ENCODE measurements around the gene PARP16.

Gene PARP16

GRCh38 chr15:65277015-65277414 lies 9.7 kb downstream of the PARP16 start:
- TF ChIP-seq GATA2 (IDR thresholded peaks at IDR 0.05; ENCODE audit: low read depth, low read length) (no peak), GATA3 (IDR thresholded peaks at IDR 0.05; ENCODE audit: low read depth, low read length) (no peak)

- no peak for TF ChIP-seq GATA3 (IDR thresholded peaks at IDR 0.05; ENCODE audit: low read depth, low read length)
- TF ChIP-seq GATA2 (IDR thresholded peaks at IDR 0.05; ENCODE audit: low read depth, low read length), result no peak
Observed at GRCh38 chr15:65275728-65276126, 11.0 kb downstream of the PARP16 start.

- TF ChIP-seq GATA3 (IDR thresholded peaks at IDR 0.05; ENCODE audit: low read depth, low read length), result no peak
- no peak for TF ChIP-seq GATA2 (IDR thresholded peaks at IDR 0.05; ENCODE audit: low read depth, low read length)
Observed at GRCh38 chr15:65275104-65275727, 11.5 kb downstream of the PARP16 start.

GRCh38 chr15:65268411-65268810 lies 18.3 kb downstream of the PARP16 start:
- TF ChIP-seq GATA2 (IDR thresholded peaks at IDR 0.05; ENCODE audit: low read depth, low read length), result no peak
- TF ChIP-seq GATA3 (IDR thresholded peaks at IDR 0.05; ENCODE audit: low read depth, low read length), result no peak

GRCh38 chr15:65266469-65266868 lies 20.2 kb downstream of the PARP16 start:
- TF ChIP-seq GATA2 (IDR thresholded peaks at IDR 0.05; ENCODE audit: low read depth, low read length), result no peak
- TF ChIP-seq GATA3 (IDR thresholded peaks at IDR 0.05; ENCODE audit: low read depth, low read length), result no peak

DNA sequence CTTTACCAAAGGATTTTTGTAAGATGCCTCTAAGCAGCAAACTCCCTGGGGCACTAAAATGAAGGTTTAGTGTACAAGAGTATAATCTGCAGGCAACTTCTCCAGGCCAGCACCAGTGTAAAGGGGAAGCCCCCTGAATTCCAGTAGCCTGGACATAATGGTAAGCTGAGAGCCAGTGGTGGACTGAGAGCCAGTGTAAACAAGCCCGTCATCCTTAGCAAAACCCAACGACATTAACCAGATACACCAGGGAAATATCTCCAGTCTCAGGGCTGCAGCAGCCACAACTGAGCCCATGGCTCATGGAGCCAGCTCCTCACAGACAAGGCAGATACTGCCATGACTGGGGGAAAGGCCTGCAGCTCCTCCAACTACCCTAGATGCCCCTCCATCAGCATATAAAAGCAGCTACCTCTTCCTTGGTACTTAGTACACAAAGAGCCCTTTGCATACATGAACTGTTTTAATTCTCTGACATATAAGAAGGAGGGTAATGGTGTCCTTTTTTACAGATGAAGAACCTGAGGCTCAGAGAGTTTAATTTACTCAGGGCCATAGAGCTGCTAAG lies 21.7 kb downstream of the PARP16 start:
- TF ChIP-seq GATA3 (IDR thresholded peaks at IDR 0.05; ENCODE audit: low read depth, low read length) (no peak), GATA2 (IDR thresholded peaks at IDR 0.05; ENCODE audit: low read depth, low read length) (no peak)

DNA sequence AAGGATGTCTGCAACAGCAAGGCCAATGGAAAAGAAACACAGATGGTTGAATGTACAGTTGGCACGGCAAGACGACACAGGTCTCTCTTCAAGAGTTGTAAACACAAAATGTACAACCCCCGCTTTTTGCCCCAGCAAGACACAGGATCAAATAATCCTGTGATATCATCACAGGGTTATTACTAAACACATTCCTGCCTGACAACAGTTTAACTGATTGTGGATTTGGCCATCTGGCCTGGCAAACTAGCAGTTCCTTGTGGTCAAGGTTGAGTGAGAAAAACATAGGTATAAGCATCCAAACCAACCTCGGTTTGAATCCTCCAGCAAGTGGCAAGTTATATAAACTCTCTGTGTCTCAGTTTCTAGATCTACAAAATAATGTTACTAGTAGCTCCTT lies 23.4 kb downstream of the PARP16 start:
- no peak for TF ChIP-seq GATA2 (IDR thresholded peaks at IDR 0.05; ENCODE audit: low read depth, low read length)
- no peak for TF ChIP-seq GATA3 (IDR thresholded peaks at IDR 0.05; ENCODE audit: low read depth, low read length)

DNA sequence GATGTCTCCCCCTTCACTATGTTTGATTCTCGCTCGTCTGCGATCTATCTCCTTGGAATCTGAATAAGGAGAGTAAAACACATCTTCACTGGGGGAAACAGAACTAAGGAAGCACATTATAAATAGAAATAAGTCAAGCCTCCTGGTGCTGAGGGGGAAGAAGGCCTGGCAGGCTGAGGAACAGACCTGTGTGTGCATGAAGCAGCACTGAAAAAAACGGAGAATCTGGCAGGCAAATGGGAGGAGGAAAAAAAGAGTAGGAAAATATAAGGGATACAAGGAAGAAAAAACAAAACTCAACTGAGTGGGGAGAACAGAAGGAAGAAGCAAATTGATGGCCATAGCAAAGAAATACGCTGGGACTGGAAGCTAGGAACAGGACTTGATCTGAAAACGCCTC lies 25.7 kb downstream of the PARP16 start:
- no peak for TF ChIP-seq GATA3 (IDR thresholded peaks at IDR 0.05; ENCODE audit: low read depth, low read length)
- no peak for TF ChIP-seq GATA2 (IDR thresholded peaks at IDR 0.05; ENCODE audit: low read depth, low read length)

GRCh38 chr15:65259367-65259797 lies 27.3 kb downstream of the PARP16 start:
- TF ChIP-seq GATA2 (IDR thresholded peaks at IDR 0.05; ENCODE audit: low read depth, low read length) (no peak), GATA3 (IDR thresholded peaks at IDR 0.05; ENCODE audit: low read depth, low read length) (no peak)

GRCh38 chr15:65258375-65259262 lies 28.1 kb downstream of the PARP16 start:
- TF ChIP-seq GATA2 (IDR thresholded peaks at IDR 0.05; ENCODE audit: low read depth, low read length) (no peak), GATA3 (IDR thresholded peaks at IDR 0.05; ENCODE audit: low read depth, low read length) (no peak)

DNA sequence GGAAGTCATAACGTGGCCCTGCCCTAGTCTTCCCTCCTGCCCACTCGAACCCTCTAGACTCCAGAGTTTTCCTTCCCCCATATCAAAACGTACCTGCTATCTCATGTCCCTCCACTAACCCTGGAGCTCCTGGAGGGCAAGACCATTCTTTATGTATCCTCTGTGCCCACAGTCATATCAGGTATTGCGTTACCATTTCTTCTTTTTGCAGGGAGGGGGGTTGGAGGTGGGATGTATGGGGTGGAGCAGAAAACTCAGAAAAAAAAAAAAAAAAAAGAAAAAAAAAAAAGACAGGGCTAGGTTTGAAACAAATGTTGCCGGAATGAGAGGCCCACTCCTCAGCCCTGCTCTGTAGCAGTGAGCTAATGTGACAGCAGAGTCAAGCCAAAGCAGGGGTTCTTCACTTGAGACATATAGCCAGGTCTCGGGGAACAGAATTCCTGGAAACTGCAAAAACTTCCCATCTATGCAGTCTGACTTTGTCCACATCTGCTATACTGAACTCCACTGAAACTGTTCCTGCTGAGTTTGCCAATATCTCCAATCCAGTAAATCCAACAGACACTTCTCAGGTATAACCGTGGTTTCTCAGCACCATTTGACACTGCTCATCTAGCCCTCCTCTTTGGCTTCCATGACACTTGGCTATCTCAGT lies 31.1 kb downstream of the PARP16 start:
- TF ChIP-seq GATA3 (IDR thresholded peaks at IDR 0.05; ENCODE audit: low read depth, low read length) (no peak), GATA2 (IDR thresholded peaks at IDR 0.05; ENCODE audit: low read depth, low read length) (no peak)

DNA sequence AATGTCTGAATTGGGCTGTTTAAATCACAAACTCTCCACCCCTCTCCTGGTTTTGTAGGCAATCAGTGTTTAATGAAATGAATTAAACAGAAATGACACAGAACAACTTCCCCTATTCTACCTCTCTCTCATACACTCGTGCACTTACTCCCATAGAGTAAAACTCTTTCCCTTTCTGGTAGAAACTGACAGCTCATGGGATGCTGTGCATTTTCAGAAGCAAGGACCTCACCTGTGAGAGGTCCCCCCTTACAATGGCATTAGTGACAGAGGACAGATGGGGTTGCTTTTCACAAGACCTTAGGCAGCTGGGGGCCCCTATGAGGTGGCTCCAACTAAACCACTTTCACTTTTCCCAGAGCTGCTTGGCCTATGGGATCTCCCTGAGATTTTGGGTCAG lies 31.9 kb downstream of the PARP16 start:
- no peak for TF ChIP-seq GATA3 (IDR thresholded peaks at IDR 0.05; ENCODE audit: low read depth, low read length)
- TF ChIP-seq GATA2 (IDR thresholded peaks at IDR 0.05; ENCODE audit: low read depth, low read length), result no peak

GRCh38 chr15:65254356-65254755 lies 32.3 kb downstream of the PARP16 start:
- TF ChIP-seq GATA2 (IDR thresholded peaks at IDR 0.05; ENCODE audit: low read depth, low read length), result no peak

DNA sequence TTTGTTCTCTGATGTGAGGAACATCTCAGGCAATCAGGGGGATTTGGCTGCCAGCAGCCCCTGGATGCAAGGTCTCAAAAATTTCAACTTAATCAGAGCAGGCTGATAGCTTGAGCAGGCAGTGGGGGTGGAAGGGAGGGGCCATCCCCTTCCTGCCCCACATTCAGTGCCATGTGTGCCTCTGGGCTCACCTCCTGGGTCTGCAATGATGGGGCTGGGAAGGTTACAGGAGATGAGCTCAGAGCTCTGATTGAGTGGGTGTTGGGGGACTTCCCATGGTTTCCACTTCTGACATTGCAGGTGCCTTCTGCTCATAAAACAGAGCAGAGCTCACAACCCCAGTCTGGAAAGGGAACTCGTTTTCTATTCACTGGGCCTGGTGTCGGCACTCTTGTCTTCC lies 37.0 kb downstream of the PARP16 start:
- no peak for TF ChIP-seq GATA3 (IDR thresholded peaks at IDR 0.05; ENCODE audit: low read depth, low read length)
- TF ChIP-seq GATA2 (IDR thresholded peaks at IDR 0.05; ENCODE audit: low read depth, low read length), result no peak
